NOMO-1 treated with dmso at 0.1 percent for 144 hours (cell line): ENCODE data around the gene NTHL1.
"Not testable (repeated sequence)": the region's sequence is repeated elsewhere in the genome, so short reads cannot be mapped to it uniquely, and the experiment has no call there.

Source experiments
- DNase-seq: peaks from one replicate; lab custom pipeline; 2025; ENCODE audit not compliant: unreplicated experiment; lab: John Stamatoyannopoulos, UW

The NTHL1 gene

DNA sequence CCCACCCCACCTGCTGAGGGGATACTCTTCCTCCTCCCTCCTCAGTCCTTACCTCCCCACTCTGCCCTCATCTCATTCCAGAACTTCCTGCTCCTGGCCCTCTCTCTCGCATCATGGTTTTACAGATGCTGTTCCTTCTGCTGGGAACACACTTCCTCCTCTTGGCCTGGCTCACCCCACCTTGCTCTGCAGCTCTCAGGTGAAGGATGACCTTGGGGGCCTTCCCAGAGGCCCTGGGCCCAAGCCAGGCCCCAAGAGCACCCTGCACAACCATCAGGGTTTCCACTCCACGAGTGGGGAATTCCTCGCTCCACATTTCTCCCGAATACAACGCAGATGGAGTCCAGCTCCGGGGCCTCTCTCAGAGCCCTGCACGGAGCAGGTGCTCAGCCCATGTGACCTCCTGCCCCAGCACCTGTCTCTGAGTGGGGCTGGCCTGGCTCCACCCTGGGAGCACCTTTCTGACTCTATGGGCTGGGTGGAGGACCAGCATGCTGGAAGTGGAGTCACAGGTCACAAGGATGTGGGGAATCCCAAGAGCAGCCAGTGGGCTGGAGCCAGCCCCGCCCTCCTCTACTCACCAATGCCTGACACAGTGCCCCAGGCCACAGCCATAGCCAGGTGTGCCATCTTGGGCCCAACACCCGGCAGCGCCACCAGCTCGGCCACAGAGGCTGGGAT is 4.5 kb downstream of the NTHL1 start:
- no peak for DNase-seq

- no peak for DNase-seq
Observed at GRCh38 chr16:2042171-2042985, 5.3 kb downstream of the NTHL1 start.

DNA sequence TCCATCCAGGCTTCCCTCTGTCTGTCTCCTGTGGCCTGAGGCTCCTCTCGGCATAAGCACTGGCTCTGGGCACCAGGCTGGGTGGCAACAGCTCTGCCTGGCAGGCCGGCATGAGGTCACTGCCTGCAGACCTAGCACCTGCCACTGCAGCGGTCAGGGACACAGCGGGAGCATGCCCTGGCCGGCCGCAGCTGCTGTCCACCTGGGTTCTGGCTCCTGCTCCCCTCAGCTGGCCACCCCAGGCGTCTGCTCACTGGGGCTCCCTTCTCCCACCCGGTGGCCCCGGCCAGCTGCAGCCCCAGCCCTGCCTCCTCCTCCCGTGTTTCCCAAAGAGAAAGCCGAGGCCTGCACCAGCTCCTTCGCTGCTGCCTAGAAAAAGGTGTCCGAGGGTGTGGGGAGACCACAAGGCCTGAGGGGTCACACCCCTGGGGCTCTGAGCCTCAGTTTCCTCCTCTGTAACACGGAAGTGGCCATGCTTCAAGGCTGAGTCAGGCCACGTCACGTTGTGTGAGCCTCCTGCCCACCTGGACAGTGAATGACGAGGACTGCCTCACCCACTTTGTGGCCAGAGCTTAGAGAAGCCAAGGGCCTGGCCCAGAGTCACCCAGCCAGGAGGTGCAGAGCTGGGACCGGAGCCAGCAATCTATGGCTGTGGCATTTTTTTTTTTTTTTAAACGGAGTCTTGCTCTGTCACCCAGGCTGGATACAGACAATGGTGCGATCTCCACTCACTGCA is 6.7 kb downstream of the NTHL1 start:
- no peak for DNase-seq

GRCh38 chr16:2040041-2040786 is 7.4 kb downstream of the NTHL1 start:
- no peak for DNase-seq

GRCh38 chr16:2039274-2040031 is 8.2 kb downstream of the NTHL1 start:
- DNase-seq, result no peak

DNA sequence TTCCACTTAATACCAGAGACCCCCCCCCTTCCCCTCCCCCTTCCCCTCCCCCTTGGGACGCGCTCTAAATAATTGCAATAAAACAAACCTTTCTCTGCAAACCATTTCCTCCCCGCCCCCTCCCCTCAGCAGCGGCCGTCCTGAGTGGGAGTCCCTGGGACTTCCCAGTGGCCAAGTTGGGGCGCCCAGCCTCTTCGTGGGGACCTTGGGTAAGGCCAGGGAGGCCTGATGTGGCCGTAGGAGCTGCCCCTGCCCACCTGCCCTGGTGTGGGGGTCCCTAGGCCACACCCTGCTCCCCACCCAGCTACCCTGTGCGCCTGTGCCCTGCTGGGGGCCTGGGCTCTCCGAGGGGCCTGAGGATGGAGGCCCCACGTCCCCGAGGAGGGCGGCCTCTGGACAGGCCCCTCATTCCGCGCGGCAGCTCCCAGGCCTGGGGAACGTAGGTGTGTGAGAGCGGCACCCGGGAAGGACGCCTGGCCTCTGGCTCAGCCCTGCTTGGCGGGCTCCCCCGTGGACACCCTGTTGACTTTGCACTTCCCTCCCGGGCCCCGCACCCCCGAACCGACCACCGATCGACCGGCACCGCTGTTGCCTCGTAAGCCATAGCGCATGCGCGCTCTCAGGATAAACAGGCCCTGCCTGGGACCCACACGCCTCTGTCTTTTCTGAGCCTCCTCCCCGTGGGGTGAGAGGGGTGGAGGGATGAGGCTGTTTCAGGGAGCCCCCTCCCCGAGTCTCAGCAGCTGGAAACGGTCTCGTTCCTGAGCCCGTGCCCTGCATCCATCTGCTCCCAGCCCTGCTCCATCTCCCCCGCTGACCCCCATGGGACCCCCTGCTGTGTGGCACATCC is 9.0 kb downstream of the NTHL1 start:
- DNase-seq, result no peak

DNA sequence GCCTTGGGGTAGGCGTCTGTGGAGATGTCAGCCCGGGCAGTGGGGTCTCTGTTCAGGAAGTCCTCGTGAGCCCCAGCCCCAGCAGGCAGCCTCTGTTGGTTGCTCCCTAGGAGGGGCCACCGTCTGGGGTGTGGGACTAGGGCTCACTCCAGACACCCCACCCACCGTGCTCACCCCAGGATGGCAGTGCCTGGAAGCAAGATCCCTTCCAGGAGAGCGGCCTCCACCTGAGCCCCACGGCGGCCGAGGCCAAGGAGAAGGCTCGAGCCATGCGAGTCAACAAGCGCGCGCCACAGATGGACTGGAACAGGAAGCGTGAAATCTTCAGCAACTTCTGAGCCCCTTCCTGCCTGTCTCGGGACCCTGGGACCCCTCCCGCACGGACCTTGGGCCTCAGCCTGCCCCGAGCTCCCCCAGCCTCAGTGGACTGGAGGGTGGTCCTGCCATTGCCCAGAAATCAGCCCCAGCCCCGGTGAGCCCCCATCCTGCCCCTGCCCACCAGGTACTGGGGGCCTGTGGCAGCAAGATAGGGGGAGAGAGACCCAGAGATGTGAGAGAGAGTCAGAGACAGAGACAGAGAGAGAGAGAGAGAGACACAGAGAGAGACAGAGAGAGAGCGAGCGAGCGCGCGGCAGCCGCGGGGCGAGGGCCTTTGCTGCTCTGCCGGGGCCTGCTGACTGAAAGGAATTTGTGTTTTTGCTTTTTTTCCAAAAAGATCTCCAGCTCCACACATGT is 9.8 kb downstream of the NTHL1 start:
- DNase-seq, result no peak

GRCh38 chr16:2037115-2037514 is 10.5 kb downstream of the NTHL1 start:
- DNase-seq, result no peak

GRCh38 chr16:2036200-2036966 is 11.3 kb downstream of the NTHL1 start:
- DNase-seq, result no peak

DNA sequence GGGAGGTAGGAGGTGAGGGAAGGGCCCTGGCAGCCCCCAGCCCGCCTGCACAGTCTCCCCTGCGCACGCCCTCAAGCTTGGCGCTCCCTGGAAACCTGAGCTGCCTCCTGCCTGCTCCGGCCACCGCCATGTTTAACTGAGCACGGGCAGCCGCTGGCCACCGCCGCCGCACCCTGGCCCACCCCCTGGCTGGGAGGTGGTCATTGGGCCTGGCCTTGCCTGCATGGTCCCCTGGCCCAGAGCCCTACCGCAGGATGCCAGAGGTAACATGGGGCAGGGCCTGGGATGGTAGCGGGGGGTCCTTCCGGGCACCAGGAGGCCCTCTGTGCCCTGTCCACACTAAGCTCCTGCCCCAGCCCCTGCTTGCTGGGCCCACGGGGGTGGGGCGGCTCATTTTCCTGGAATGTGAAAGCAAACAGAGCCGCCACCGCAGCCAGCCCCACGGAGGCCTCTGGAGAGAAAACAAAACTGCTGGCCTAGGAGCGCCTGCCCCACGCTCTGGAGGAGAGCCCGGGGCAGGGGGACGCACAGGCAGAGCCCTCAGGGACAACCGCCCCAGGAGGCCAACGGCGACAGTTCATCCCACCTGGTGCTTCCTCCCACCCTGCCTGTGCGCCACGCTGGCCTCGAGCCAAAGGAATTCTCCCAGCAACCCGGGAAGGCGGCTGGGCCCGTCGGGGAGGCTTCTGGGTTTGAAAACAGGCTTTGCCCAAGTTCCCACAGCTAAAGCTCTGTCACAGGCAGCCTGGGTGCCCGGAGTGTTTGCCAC is 12.0 kb downstream of the NTHL1 start:
- no peak for DNase-seq

DNA sequence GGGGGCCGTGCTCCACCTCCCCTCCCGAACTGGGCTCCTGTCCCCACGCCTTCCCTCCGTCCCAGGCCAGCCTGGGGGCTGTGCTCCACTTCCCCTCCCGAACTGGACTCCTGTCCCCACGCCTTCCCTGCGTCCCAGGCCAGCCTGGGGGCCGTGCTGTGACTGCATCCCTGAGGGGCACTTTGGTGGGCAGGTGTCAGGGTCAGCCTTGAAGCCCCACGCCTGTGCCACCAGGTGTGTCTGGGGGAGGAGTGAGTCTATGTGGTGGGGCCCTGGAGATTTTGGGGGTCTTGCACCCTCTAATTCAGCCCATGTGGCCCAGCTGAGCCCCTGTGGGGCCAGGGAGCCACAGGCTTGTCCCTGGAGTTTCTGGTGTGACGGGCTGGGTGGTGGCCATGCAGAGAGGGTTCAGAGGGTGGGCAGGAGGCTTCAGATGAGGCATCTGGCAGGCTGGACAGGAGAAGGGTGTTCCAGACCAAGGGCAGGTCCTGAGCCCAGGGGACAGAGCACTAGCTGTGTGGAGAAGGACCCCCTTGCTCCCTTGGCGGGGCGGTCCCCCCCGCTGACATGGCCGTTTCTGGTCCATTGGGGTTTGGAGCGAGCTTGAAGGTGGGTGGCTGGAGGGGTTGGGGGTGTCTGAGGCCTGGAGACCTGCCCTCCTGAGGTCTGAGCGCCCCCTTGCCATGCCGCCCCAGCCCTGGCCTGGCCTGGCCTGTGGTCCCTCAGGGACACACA is 12.8 kb downstream of the NTHL1 start:
- DNase-seq, result no peak

DNA sequence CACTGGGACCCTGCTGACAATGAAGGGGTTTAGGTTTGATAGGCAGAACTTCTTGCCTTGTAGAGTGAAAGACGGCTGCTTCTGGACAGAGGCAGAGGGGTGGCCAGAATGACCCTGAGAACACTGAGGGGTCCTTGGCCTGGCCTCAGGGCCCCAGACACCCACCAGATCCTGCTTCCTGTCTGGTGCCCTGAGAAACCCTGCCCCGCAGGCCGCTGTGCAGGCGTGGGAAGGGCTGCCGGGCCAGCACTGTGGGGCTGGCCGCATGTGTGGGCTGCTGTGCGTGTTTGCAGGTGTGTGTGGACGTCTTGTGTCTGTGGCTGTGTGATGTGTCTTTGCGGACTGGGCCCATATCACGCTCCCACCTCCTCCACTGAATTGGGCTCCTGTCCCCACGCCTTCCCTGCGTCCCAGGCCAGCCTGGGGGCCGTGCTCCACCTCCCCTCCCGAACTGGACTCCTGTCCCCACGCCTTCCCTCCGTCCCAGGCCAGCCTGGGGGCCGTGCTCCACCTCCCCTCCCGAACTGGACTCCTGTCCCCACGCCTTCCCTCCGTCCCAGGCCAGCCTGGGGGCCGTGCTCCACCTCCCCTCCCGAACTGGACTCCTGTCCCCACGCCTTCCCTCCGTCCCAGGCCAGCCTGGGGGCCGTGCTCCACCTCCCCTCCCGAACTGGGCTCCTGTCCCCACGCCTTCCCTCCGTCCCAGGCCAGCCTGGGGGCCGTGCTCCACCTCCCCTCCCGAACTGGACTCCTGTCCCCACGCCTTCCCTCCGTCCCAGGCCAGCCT is 13.5 kb downstream of the NTHL1 start:
- not testable (repeated sequence) for DNase-seq

GRCh38 chr16:2033057-2033908 is 14.4 kb downstream of the NTHL1 start:
- DNase-seq, result no peak

GRCh38 chr16:2032285-2033056 is 15.2 kb downstream of the NTHL1 start:
- no peak for DNase-seq
